Activated CD8-positive, alpha-beta memory T cell treated with anti-CD3 and anti-CD28 coated beads, Interleukin-2, amount 50 U/mL, for 4 hours (primary cell): ENCODE data around the gene ZBTB4.
"Not testable (repeated sequence)": the region's sequence is repeated elsewhere in the genome, so short reads cannot be mapped to it uniquely, and the experiment has no call there.

ENCODE experiments used
- DNase-seq: peaks from one replicate; pipeline ENCODE4 v3.0.0-alpha.2; 2020

The ZBTB4 gene

DNA sequence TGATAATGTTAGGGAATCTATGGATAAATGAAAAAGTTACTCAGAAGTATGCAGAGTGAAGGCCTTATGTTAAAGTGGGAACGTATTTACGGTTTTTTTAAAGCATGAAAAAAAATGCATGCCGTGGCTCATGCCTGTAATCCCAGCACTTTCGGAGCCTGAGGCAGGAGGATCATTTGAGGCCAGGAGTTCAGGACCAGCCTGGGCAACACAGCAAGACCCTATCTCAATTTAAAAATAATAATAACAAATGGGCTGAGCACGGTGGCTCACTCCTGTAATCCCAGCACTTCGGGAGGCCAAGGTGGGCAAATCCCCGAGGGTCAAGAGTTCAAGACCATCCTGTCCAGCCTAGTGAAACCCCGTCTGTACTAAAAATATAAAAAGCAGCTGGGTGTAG lies 10.7 kb upstream of the ZBTB4 start:
- DNase-seq, result no peak

DNA sequence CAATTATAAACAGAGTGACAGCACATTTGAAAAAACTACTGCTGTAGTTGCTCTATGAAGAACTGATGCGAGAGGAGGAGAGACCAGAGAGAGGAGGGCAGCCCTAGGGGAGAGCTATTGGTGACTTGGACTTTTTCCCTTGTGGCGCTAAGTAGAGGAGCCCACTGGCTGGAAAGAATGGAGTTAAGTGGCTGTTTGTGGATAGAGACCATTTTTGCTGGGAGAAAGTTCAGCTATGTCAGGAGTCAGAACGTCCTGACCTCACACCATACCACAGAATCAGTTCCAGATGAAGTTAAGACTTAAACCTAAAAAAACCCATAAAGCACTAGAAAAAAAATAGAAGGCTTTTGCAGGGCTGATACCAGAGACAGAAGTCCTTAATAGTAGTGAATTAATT lies 6.8 kb upstream of the ZBTB4 start:
- no peak for DNase-seq

DNA sequence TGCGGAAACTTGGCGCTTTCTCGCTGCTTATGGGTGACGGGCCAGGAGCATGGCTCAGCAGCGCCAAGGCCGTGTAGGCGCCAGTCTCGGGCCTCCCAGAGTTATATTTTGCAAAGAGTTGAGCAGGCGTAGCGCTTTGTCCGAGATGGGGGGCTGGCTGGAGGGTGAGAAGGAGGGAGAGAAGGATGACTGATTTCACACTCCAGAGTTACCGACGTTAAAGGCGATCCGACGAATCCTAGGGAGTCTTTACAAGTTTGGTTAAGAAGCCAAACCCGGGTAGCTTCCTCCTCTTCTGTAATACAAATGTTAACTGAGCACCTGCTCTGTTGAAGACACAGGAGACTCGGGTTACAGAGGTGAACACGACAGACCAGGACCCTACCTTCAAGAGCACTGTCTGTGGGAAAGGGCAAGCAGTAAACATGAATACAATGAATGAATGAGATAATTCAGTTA lies 5.5 kb upstream of the ZBTB4 start:
- DNase-seq, result no peak

DNA sequence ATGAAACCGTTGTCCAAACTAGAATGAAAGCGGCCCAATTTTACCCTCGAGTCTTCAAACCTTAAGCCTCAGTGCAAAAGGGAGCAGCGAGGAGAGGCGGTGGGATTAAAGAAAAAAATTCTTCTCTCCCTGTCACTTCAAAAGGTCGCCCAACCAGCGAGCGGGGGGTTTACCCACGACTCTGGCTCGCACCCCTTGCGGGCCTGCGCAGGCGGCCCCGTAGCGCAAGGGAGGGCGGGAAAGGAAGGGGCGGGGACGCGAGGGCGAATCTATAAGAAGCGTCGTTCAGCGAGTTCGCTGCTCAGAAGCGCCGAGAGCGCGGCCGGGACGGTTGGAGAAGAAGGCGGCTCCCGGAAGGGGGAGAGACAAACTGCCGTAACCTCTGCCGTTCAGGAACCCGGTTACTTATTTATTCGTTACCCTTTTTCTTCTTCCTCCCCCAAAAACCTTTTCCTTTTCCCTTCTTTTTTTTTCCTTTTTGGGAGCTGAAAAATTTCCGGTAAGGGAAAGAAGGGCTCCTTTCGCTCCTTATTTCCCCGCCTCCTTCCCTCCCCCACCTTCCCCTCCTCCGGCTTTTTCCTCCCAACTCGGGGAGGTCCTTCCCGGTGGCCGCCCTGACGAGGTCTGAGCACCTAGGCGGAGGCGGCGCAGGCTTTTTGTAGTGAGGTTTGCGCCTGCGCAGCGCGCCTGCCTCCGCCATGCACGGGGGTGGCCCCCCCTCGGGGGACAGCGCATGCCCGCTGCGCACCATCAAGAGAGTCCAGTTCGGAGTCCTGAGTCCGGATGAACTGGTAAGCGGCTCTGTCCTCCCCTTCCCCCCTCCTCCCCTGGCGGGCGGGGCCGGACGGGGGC lies 4.9 kb upstream of the ZBTB4 start, which contains the start of gene POLR2A:
TSS of gene POLR2A (plus strand) at position 300 of the 852 bp plus-strand sequence.
- peak; percentile 98 for DNase-seq

DNA sequence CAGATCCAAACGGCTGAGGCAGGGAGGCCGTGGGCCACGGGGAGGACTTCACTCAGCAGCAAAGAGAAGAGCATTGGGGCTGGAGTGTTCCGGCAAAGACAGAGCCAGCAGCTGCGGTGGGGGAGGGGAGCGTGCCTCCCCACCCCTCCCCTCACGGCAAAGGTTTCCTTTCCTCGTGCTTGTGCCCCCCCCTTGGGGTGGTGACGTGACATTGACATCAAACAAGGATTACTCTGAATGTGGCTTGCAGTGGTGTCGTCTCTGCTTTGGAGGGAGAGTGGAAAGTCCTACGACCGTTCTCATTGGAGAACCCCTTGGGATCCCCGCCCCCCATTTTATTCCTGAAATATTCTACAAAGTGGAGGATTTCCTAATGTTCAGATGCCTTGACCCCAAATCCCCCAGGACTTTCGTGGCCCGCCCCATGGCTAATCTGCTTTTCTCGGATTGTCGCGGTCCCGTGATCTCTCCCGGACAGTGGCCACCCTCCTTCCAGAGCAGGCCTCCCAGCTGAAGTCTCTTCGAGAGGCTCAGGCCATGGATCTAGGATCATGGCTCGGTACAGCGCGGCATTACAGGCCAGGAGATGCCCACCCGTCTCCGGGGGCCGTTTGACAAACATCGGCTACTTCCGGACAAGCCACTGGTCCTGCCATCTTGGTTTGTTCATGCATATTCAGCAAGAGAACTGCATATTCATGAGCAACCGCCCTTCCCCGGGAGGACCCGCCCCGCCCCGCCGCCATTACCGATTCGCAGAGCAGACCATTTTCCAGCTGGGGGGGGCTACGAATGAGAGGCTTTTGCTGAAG lies 4.0 kb upstream of the ZBTB4 start:
- peak; percentile 95 for DNase-seq

DNA sequence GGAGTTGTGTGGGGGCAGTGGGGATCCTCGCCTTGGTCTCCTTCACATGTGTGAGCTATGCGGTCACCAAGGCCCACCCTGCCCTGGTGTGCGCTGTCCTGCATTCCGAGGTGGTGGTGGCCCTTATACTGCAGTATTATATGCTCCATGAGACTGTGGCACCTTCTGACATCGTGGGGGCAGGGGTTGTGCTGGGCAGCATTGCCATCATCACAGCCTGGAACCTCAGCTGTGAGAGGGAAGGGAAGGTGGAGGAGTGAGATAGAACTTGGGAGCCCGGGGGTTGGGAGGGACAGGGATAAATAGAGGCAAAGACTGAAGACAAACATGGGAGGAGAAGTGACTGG lies 3.3 kb upstream of the ZBTB4 start:
- not testable (repeated sequence) for DNase-seq

DNA sequence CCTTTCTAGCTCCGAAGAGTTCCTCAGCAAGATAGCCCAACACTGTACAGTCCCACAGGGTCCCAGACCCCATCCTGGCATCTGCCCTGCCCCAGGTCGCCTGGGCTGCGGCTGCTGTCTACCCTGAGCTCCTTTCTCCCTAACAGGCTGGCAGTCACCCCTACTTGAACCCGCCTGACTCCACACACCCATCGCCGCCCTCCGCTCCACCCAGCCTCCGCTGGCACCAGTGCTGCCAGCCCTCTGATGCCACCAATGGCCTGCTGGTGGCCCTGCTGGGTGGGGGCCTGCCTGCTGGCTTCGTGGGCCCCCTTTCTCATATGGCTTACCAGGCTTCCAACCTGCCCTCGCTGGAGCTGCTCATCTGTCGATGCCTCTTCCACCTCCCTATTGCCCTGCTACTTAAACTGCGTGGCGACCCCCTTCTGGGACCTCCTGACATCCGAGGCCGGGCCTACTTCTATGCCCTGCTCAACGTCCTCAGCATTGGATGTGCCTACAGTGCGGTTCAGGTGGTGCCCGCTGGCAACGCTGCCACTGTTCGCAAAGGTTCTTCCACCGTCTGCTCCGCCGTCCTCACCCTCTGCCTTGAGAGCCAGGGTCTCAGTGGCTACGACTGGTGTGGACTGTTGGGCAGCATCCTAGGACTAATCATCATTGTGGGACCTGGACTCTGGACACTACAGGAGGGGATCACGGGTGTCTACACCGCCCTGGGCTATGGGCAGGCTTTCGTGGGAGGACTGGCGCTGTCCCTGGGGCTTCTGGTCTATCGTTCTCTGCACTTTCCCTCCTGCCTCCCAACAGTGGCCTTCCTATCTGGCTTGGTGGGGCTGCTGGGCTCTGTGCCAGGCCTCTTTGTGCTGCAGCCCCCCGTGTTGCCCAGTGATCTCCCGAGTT lies 2.7 kb upstream of the ZBTB4 start:
- not testable (repeated sequence) for DNase-seq

DNA sequence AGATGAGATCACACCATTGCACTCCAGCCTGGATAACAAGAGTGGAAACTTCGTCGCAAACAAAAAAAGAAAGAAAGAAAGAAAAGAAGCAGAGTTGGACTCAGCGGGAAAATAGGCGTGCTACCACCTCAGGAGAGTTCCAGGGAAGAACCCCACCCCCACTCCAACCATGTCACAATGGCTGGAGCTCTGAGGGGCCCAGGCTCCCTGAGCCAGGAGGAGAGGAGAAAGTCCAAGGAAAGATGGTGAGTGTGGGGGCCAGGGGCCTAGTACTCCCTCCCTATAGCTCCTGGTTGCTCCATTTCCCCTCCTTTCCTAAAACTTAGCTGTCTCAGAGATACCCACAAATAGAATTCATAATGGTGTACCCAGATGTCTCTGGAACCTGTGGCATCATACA lies 1.8 kb upstream of the ZBTB4 start, which contains the start of gene SLC35G6:
TSS of gene SLC35G6 (plus strand) at position 172 of the 400 bp plus-strand sequence. CDS start at position 243, 71 bp downstream.
- not testable (repeated sequence) for DNase-seq

DNA sequence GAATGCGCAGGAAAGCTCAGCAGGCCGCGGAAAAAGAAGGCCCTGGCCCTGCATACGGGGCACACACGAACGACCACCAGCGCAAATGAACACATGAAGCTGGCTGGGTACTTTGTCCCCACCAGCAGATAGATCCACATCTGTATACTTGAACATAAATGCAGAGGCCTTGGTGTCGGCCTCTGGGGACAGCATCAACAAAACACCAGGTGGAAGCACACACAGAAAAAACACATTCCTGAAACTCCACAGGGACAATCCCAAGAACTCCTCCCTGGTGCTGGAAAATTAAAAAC lies 606 bp upstream of the ZBTB4 start:
- no peak for DNase-seq

DNA sequence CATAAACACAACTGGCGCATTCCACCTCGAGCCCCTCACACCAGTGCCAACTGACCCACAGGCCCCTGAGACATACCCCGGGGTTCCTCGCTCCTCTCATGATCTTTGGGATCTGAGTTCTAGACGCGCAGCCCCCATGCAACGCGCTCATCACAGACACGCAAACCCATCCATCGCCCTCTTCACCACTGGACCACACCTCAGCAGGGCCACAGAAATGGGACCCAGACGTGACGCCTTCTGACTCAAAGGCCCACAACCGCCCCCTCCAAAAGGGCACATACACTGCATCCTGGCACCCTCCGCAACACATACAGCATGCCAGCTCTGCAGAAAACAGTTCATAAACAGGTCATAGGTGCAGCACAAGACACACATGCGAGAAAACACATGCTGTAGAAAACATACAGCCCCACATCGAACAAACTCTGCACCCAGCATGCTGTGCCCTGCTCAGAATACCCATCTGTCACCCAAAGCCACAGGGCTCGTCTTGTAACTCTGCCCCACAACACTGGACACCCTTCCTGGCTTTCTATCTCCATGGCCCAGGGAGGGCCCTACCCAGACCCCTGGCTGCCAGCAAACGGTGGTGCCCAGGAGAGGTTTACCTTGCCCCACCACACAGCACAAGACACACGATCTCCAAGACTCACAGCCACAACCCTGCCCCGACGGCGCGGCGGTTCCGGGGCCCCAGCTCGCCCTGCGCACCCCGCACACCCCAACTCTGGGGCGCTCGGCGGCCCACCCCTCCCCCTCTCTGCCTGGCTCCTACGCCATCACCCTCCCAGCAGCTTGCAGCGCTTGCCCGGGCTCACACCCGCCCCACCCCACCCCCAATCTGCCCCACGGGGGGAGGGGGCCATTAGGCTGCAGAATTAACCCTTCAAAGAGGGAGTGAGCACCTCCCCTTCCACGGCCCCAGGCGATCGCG lies 887 bp downstream of the ZBTB4 start:
- peak; percentile 57 for DNase-seq

DNA sequence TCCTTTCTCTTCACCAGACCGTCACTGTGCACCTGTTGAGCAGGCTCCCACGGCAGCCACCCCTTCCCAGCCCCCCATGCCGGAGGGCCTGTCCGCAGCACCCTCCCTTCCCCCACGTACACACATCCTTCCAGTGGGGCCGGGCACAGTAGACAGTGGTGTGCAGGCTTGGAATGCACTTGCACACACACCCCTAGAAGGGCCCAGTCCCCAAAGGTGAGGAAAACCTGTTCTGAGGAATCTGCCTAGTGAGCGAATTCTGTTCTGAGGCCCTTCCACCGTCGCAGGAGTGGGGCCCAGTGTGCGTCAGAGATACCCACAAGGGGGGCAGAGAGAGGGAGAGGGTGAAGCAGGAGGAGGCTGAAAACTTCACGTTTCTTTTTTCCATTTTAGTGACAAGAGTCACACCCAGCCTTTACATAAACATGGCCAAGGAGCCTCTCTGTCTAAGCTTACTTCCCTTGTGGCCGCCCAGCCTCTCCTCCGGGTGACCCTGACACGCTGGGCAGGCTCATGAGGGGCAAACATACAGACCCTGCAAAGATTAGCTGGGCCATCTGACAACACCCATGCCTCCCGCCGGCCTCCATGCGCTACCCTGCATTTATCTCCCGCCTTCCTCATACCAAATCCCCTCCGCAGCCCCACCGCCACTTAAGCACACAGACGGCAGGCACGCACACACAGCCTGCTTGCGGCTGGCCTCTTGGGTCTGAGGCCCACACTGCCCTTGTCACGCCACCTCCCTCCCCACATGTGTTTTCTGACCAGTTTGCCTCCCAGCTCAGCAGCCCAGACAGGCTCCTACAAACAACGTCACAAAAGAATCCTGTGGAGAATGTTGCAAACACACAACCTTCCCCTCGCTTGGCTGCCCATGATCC lies 1.8 kb downstream of the ZBTB4 start:
- peak; percentile 65 for DNase-seq

DNA sequence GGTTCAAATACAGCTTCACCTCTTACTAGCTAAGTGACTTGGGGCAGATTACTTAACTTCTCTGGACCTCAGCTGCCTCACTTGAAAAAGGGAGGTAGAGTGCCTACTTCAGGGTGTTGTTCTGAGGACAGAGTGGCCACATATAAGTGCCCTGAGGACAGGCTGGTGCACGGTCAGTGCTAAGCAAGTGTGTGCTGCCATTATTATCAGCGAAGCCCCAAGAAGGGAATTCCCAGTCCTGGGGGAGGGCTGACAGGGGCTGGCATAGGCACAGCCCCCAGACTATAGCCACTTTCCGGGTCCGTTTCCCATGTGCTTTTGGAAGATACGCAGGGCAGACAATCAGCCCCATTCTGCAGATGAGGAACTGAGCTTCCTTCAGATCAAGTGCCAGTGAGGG lies 2.5 kb downstream of the ZBTB4 start:
- DNase-seq, result no peak

DNA sequence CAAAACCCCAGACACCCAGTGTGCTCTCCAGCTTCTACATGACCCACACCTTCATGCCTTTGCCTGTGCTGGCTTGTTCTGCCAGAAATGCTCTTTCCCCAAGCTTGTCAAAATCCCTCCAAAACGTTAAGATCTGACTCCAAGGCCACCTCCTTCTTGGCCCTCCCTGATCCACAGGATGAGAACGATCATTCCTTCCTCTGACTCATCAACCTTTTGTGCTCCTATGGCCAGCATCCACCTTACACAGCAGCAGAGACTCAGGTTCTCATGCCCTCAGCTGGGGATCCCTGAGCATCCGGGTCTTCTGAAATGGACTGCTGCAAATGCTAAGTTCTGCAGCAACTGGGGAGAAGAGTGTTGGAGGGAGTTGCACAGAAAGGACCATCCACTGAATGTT lies 2.9 kb downstream of the ZBTB4 start:
- DNase-seq, result no peak

DNA sequence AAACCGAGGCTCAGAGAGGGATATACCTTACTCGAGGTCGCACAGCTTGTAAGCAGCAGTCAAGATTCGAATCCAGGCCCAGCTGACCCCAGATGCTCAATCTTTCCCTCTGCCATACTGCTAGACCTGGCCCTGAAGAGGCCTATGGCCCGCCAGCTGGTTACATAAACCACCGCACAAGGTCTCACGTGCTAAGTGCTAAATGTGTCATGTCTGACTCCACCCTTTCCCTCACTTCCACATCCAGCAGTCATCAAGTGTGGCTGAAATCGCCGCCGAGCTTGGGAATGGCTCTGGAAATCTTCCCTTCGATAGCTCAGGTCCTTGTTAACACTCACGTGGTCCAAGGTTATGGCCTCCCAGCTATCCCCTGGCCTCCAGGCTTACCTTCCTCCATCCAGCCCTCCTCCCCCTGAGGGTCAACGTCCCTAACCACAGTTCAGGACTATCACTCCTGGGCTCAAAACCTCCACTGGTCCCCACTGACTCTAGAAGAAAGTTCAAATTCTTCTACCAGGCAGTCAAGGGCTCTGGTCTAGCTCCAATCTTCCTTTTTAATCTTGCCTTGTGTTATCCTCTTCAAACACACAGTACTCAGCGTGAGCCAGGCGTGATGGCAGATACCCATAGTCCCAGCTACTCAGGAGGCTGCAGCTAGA lies 3.5 kb downstream of the ZBTB4 start:
- DNase-seq, result no peak

DNA sequence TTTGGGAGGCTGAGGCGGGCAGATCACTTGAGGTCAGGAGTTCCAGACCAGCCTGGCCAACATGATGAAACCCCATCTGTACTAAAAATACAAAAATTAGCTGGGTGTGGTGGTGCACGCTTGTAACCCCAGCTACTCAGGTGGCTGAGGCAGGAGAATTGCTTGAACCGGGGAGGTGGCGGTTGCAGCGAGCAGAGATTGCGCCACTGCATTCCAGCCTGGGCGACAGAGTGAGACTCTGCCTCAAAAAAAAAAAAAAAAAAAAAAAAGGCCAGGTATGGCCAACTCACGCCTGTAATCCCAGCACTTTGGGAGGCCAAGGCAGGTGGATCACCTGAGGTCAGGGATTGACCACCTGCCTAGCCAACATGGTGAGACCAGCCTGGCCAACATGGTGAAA lies 4.7 kb downstream of the ZBTB4 start:
- not testable (repeated sequence) for DNase-seq

DNA sequence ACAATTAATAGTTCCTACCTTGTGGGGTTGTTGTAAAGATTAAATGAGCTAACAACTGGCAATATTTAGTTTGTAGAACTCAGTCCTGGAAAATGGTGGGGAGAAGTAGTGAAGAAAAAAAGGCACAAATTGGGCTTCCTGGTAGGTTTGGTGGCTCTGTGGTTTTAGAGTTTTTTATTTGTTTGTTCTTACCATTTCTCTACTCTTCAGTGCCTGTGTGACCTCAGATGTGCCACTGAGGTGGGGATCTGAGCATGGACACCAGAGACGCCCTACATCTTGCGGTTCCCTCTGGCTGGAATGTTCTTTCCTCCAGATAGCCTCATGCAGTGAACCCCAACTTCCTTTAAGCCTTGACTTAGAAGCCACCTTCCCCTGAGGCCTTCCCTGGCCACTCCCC lies 7.7 kb downstream of the ZBTB4 start:
- DNase-seq, result no peak

DNA sequence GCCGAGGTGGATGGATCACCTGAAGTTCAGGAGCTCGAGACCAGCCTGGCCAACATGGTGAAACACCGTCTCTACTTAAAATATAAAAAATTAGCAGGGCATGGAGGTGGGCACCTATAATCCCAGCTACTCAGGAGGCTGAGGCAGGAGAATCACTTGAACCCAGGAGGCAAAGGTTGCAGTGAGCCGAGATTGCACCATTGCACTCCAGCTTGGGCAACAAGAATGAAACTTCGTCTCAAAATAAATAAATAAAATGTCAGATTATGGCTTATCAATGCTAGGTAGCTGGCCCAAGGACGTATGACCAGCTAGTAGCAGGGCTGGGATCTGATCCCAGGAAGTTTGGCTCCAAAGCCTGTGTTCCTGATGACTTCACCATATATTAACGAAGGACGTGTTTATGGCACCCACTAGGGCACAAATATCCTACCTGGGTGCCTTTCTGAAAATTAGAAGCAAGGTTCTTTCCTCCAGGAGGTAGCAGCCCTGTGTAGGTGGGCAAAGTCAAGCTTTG lies 8.9 kb downstream of the ZBTB4 start:
- not testable (repeated sequence) for DNase-seq

DNA sequence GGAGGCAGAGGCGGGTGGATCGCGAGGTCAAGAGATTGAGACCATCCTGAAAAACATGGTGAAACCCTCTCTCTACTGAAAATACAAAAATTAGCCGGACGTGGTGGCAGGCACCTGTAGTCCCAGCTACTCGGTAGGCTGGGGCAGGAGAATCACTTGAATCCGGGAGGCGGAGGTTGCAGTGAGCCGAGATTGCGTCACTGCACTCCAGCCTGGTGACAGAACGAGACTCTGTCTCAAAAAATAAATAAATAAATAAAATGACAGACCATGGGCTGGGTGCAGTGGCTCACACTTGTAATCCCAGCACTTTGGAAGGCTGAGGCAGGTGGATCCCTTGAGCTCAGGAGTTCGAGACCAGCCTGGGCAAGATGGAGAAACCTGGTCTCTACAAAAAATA lies 9.6 kb downstream of the ZBTB4 start:
- DNase-seq, result not testable (repeated sequence)

DNA sequence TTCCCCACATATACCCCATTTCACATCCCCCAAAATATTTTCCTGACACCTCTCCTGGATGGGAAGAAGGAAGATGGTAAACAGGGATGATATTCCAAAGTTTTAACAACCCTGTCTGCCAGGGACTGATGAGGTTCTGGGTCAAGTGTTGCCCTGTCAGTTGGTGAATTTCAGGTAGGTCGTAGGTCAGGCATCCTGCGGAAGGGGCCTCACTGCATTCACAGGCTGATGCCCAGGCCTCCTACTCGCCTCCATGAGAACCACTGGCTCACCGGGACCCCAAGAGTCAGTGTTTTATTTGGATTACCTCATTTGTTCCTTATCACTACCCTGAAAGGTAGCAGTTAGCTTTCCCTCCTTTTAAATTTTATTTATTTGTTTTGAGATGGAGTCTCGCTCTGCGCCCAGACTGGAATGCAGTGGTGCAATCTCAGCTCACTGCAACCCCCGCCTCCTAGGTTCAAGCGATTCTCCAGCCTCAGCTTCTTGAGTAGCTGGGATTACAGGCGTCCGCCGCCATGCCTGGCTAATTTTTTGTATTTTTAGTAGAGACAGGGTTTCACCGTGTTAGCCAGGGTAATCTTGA lies 10.5 kb downstream of the ZBTB4 start:
- DNase-seq, result no peak

DNA sequence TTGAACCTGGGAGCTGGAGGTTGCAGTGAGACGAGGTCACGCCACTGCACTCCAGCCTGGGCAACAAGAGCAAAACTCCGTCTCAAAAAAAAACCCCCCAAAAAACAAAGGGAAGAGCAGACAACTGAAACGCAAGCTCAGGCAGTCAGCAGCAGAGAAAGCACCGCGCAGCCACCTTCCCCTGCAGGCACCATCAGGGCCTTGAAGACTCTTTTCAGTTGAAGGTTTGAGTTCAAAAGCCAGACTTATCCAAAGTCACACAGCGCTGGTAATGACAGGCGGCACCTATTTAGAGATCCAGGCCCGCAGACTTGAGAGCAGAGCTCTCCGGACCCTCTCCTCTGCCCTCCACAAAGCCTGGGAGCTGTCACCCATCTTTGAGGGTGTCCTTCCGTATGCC lies 11.1 kb downstream of the ZBTB4 start:
- DNase-seq, result no peak
